Left ventricle myocardium inferior (tissue), 1 donor: ENCODE measurements around the gene KIRREL3. TPM values are rescaled to one million over a fixed set of nuclear protein-coding genes. Genes with fewer than 3 reads are reported as not detected.
A peak's percentile ranks its signal among the peaks of the same experiment; 100 is the strongest.

Source experiments
- DNase-seq: peaks from one replicate; pipeline ENCODE4 v3.0.0-alpha.2; 2020
- H3K27ac ChIP-seq: fragments of 200-600 bp; replicated peaks from 2 replicates; pipeline ENCODE4 v1.8.0; 2021
- H3K27me3 ChIP-seq: fragments of 200-600 bp; 2 replicates; pipeline ENCODE4 v1.8.0; 2021; ENCODE audit warnings: low read depth
- H3K36me3 ChIP-seq: fragments of 200-600 bp; 2 replicates; pipeline ENCODE4 v1.8.0; 2021
- H3K4me1 ChIP-seq: fragments of 200-600 bp; 2 replicates; pipeline ENCODE4 v1.8.0; 2021
- H3K4me3 ChIP-seq: fragments of 200-600 bp; 2 replicates; pipeline ENCODE4 v1.8.0; 2021; ENCODE audit warnings: mild to moderate bottlenecking, moderate library complexity
- H3K9me3 ChIP-seq: fragments of 200-600 bp; replicated peaks from 2 replicates; pipeline ENCODE4 v1.8.0; 2021
- CTCF ChIP-seq: fragments of 200-600 bp; IDR thresholded peaks from 2 replicates; pipeline ENCODE4 v1.8.0; 2021; ENCODE audit warnings: antibody characterized with exemption, mild to moderate bottlenecking, borderline replicate concordance
- intact Hi-C: fragments of 100-400 bp; cut with micrococcal nuclease; formaldehyde crosslinking; loops from one replicate; pipeline ENCODE4 v1.11.0; 2022
- total RNA-seq: library from RNA; stranded (reverse); fragmentation: NEBNext Ultra II Directional; extraction: Animal tissue kit (Norgen Biotek cat#: 25700); gene quantifications from one replicate; pipeline ENCODE4 v1.2.1, GENCODE V29; 2021
- donor health status: DM: no; HTN: yes; CAD: no; lungs with severe emphysema.

The KIRREL3 gene
- total RNA-seq, 1 donor from 2014 or later = 0.74 TPM

- Histone ChIP-seq H3K27ac (peak overlapping the region; percentile 80), H3K4me1 (peaks cover 81% of the 10 kb centered on the region), H3K9me3 (no peaks in the 10 kb centered on the region), H3K4me3 (no peak overlapping the region), H3K36me3 (peaks cover 3% of the 10 kb centered on the region), H3K27me3 (no peaks in the 10 kb centered on the region)
- no peak for TF ChIP-seq CTCF
- no peak for DNase-seq
- intact Hi-C loops = no loop called here
Measured at GRCh38 chr11:126418887-126419286, 581.7 kb downstream of the KIRREL3 start.

DNA sequence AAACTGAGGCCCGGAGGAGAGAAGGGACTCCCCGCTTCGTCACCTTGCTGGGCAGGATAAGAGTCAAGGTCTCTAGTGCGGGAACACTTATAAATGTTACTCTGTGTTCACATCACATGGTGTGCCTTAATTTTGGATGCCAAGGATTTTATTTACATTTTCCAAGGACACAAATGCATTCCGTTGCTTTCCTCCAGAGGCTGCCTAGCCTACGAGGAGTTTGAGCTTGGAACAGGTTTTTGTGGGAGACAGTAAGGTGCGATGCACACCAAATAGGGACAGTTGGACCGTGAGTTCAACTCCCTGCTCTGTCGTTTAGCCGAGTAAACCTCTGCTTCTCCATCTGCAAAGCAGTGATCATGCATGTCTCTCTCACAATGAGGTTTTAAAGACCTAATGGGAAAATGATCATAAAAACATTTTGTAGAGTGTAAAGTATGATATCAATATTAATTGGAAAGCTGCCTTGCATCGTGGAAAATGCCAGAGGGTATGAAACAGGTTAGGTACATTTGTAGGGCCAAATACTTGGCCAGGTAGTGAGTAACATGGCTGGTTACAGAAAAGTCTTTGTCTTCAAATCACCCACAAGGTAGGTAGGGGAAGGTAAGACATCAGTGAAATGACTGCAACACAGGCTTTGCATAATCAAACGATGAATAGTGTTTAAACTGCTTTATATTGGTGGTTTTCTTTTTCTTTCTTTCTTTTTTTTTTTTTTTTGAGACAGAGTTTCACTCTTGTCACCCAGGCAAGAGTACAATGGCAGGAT is 583.3 kb downstream of the KIRREL3 start:
- H3K4me3 ChIP-seq = peak overlapping the region; percentile 66

DNA sequence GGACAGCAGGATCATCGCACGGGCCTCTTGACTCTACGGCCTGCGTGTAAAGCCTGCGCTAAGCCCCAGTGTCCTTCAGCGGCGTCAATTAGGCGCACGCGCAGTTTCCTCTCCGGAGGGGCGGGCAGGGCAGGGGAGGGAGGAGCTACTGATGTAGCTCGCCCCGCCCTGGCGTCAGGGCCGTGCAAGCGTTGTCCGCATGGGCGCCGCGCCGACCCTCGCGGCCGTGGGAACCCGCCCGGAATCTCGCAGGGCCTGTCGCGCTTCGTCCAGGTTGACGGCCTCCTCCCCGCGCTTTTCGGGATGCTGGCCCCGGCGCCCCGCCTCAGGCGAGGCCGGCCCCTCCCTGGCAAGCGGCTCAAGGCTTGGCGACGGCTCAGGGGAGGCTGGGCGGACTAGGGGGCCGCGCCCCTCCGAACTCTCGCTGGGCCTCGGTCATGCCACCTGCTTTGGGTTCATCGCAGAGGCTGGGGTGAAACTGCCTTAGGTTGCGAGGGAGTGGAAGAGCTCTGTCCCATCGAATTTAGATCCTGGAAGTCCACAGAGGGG is 584.0 kb downstream of the KIRREL3 start:
- Histone ChIP-seq H3K9me3 (no peaks in the 10 kb centered on the region), H3K27ac (peak overlapping the region; percentile 91), H3K36me3 (peaks cover 13% of the 10 kb centered on the region), H3K4me3 (peak overlapping the region; percentile 66), H3K27me3 (no peaks in the 10 kb centered on the region), H3K4me1 (peaks cover 81% of the 10 kb centered on the region)
- TF ChIP-seq CTCF = no peak
- intact Hi-C loops = no loop called here
- DNase-seq = peak; percentile 91

More for the DNA sequence above, 583.3 kb downstream of the KIRREL3 start:
- Histone ChIP-seq H3K27ac (peak overlapping the region; percentile 91), H3K36me3 (peaks cover 13% of the 10 kb centered on the region), H3K9me3 (no peaks in the 10 kb centered on the region), H3K4me1 (peaks cover 81% of the 10 kb centered on the region), H3K27me3 (no peaks in the 10 kb centered on the region)
- no peak for TF ChIP-seq CTCF
- DNase-seq = no peak
- intact Hi-C loops = no loop called here

- peaks cover 13% of the 10 kb centered on the region for H3K36me3 ChIP-seq
- H3K4me3 ChIP-seq = peak overlapping the region; percentile 66
- intact Hi-C loops = no loop called here
- TF ChIP-seq CTCF = no peak
- H3K4me1 ChIP-seq = peaks cover 81% of the 10 kb centered on the region
- DNase-seq = peak; percentile 89
- peak overlapping the region; percentile 91 for H3K27ac ChIP-seq
- H3K9me3 ChIP-seq = no peaks in the 10 kb centered on the region
- no peaks in the 10 kb centered on the region for H3K27me3 ChIP-seq
Measured at GRCh38 chr11:126415669-126416420, 584.7 kb downstream of the KIRREL3 start.

- intact Hi-C loops = no loop called here
- Histone ChIP-seq H3K27ac (peak overlapping the region; percentile 91), H3K4me3 (no peak overlapping the region), H3K9me3 (no peaks in the 10 kb centered on the region), H3K4me1 (peaks cover 81% of the 10 kb centered on the region), H3K27me3 (no peaks in the 10 kb centered on the region), H3K36me3 (peaks cover 13% of the 10 kb centered on the region)
- DNase-seq = peak; percentile 88
- TF ChIP-seq CTCF = no peak
Measured at GRCh38 chr11:126415128-126415527, 585.4 kb downstream of the KIRREL3 start.
